ENCODE measurements around the gene TBCD.
A peak's percentile ranks its signal among the peaks of the same experiment; 100 is the strongest.

Gene TBCD

DNA sequence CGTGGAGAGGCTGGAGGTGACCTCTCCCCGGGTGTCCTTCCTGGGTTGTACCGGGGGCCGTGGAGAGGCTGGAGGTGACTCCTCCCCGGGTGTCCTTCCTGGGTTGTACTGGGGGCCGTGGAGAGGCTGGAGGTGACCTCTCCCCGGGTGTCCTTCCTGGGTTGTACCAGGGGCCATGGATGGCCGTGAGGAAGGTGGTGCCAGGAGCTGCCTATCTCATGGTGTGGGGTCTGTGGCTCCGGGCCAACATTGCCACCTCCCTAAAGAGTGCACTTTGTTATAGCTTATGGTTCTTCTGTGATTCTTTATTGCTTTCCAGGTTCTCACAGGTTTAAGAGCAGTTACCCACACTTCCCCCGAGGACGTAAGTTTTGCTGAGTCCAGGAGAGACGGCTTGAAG is 174.2 kb downstream of the TBCD start:
- no peak for DNase-seq (ENCODE audit: low read depth in 2 of 2)

DNA sequence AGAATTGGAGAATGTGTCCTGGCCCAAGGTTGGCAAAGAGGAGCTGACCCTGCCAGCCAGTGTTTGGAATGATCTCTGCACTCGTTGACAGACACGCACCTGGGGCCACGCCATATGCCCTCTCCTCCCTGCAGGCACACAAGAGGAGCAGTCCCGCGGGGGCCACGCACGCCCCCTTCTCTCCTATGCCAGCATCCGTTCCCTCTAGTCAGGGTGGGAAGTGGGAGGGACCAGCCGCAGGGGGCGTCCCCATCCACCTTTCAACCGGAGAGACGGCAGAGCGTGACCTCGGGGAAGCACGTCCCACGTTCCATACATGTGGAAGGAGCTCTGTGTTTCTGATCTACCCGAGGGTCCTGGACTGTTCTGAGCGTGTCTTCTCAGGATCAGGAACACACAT is 174.9 kb downstream of the TBCD start:
- DNase-seq (ENCODE audit: low read depth in 2 of 2) = no peak

DNA sequence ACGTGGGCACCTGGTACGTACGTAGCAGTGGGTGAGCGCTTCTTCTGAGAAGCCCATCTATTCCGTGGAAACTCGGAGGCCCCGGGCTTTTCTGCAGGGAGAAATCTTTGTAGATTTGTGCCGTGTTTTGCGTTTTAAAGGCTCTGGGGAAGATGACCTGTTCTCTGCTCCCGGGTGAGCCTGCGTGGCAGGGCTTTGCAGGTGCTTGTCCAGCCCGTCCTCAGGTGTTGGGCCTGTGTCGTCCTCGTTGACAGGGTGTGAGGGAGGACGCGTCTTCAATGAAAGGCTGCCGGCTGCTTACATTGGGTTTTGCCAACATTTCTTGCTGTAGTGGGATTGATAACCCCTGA is 175.4 kb downstream of the TBCD start:
- no peak for DNase-seq (ENCODE audit: low read depth in 2 of 2)

DNA sequence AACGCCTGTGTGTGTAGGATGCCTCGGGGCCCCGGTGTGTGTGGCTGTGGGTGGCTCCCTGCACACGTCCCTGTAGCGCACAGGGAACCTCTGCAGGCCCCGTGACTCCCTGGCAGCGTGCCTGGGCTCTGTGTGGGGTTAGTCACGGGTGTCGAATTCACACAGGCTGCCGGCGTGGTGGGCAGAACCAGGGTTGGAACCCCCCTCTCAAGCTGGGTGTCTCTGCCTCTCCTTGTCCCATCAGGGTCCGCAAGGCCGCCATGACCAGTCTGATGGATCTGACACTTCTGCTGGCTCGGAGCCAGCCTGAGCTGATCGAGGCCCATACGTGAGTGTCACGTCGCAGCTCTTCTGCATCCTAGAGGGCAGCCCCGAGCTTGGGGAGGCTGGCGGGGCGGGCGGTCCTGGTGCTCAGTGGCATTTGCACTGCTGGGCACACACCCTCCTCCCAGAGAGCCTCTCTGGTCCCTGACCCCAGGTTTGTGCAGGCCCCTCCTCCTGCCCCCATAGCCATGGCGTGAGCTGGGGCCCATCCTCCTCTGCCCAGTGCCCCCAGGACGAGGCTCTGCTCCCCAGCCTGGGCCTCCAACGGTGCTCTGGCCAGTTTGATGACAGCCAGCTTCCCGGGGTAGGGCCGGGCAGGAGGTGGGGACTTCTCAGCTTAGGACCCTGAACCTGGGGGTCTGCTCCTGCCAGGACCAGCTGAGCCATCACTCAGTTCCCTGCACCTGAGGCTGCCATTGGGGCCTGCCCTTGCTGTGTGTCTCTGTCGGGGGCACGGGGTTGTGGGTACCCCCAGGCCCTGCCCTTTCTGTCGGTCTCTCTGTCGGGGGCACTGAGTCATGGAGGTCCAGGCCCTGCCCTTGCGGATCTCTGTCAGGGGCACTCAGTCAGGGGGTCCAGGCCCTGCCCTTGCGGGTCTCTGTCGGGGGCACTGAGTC is 176.1 kb downstream of the TBCD start:
- DNase-seq (ENCODE audit: low read depth in 2 of 2) = no peak

DNA sequence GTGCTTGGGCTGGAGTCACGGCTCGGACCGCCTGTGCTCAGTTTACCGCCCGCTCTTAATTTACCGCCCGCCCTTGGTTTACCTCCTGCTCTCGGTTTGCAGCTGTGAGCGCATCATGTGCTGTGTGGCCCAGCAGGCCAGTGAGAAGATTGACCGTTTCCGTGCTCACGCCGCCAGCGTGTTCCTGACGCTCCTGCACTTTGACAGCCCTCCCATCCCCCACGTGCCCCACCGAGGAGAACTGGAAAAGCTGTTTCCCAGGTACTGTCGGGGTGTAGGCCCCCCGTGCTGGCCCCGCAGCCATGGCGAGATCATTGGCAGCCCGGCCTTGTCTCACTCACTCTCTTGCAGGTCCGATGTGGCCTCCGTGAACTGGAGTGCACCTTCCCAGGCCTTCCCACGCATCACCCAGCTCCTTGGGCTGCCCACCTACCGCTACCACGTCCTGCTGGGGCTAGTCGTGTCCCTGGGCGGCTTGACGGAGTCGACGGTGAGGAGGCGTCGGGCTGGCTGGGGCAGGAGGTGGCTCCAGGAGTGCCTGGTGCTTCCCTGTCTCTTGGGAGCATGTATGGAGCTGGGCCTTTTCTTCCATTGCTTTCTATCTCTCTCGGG is 177.3 kb downstream of the TBCD start:
- no peak for DNase-seq (ENCODE audit: low read depth in 2 of 2)

DNA sequence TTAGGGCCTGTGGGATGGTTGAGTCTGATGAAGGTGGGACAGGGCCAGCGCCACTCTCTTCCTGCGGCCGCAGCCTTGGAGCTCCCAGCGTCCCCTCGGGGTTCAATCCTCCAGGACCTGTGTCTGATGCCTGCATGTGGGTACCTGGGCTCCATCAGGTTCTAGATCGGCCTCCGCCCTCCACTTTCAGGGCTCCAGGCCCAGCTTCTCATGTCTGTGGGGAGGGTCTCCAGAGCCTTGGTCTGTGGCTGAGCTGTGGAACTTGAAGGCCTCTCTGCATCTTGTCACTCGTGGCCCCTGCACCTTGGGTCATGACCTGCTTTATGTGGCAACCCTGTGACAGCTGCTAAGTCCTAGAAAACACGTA is 177.8 kb downstream of the TBCD start:
- DNase-seq (ENCODE audit: low read depth in 2 of 2) = no peak

DNA sequence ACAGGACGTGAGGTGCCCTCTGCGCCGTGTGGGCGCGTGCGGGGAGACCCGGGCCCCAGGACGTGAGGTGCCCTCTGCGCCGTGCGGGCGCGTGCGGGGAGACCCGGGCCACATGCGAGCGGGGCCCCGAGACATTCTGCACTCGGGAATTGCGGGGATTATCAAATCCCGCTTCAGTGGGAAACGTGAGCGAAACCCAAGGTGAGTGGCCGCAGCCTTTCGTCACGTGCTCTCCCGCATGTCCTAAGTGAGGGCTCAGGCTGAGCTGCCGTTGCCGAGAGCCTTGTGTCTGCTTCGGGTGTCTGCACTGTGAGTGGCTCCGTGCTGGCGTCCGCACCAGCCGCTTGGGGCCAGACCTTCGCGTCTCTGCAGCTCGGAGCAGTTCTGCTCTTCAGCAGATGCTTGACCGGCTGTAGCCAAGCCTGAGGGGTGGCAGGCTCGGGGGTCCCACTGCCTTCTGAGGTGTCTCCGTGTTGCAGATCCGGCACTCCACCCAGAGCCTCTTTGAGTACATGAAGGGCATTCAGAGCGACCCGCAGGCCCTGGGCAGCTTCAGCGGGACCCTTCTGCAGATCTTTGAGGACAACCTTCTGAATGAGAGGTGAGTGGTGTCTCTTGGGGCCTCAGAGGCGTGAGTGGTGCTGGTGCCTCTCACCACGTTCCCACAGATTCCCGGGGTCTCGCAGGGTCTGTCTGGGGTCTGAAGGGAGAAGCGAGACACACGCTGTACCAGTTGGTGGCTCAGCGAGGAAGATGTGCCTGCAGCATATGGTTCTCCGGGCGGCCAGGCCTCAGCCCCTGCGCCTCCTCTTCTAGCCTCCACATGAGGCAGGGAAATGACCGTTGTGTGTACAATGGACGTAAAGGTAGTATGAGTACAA is 178.4 kb downstream of the TBCD start:
- no peak for DNase-seq (ENCODE audit: low read depth in 2 of 2)

DNA sequence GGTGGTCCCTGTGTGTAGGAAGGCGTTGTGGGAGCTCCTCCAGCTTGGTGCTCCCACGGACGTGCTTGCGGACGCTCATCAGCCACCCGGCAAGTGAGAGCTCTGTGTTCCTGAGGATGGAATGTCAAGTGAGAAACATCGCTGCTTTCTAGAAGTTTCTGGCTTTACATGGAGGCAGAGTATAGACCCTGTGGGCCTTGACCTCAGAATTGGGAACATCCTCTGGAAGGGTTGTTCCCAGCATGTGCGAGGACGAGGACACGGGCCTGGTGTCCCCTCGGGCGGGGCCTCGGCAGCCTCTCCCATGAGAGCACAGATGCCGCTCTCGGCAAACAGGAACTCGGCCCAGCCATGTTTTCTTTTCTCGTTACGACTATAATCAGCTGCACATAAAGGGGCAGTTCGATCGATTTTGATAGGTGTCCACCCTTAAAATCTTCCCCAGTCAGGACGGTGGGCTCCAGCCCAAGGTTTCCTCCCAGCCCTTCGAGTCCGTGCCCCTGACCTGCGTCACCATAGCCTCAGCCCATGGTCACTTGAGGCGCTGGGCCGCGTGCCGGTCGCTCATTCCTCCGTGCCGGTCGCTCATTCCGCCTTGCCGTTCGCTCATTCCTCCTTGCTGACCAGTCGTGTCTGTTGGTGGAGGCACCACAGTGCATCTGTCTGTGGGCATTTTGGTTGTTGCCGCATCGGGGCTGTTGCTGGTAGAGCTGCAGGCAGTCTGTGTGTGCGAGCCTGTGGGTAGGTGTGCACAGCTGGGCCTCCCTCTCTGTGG is 179.2 kb downstream of the TBCD start:
- DNase-seq (ENCODE audit: low read depth in 2 of 2) = no peak

DNA sequence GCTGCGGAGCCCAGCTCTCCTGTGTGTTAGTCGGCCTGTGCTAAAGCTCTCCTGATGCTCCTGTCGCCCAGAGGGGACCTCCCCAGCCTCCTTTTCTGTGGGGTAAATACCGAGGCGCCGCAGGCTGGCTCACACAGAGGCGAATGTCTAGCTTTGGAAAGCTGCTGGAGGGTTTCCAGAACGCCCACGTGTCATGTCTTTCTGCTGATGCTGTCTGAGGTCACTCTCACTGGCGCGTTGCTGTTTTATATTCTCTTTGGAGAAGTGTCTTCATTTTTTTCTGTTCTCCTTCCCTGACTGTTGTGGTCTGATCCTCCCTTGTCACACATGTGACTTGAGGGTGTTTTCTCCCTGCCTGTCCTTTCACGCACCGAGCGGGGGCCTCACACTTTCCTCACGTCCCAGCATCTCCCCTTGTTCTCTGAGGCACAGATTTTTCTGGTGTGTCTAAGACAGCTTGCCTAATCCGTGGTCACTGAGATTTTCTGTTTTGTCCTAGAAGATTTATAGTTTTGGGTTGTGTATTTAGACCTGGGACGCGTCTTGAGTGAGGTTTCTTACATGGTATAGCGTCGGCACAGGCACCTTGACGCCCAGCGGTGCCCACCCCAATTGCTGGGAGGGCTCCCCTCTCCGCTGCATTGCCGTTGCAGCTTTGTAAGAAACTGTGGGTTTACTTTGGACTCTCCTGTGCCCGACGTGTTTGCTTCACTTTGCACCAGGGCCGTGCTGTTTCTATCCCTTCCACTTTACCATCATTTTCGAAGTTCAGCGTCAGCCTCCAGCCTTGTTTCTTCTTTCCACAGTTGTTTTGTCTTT is 180.0 kb downstream of the TBCD start:
- DNase-seq (ENCODE audit: low read depth in 2 of 2) = peak; percentile 68 to 71

DNA sequence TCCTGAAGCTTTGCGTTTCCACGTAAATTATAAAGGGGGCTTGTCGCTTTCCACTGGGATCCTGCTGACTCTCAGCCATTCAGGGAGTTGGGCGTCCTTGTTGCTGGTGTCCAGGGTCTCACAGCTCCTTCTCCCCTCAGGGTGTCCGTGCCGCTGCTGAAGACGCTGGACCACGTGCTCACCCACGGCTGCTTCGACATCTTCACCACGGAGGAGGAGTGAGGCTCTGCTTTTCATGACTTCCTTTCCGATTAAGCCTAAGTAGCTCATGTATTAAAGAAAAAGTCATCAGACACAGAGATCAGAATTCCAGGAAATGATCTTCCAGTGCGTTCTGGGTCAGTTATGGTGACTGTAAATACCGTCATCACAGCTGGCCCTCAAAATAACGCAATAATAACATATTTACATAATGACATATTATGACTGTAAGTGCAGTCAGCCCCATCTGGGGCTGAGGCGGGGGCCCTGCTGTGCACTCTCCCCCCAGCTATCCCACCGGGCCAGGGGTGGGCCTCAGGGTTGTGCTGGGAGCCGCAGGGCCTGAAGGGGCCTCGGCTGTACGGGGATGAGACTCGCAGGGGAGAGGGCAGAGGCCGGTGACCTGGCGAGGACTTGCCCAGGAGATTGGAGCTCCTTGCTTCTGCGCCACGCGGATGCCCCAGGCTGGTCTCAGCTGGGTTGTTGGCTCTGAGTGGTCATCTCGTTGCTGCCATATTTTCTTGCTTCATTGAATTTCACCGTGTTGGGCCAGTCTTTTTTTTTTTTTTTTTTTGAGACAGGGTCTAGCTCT is 180.8 kb downstream of the TBCD start:
- DNase-seq (ENCODE audit: low read depth in 2 of 2) = peak in 1 of 2 experiments; percentile 30

DNA sequence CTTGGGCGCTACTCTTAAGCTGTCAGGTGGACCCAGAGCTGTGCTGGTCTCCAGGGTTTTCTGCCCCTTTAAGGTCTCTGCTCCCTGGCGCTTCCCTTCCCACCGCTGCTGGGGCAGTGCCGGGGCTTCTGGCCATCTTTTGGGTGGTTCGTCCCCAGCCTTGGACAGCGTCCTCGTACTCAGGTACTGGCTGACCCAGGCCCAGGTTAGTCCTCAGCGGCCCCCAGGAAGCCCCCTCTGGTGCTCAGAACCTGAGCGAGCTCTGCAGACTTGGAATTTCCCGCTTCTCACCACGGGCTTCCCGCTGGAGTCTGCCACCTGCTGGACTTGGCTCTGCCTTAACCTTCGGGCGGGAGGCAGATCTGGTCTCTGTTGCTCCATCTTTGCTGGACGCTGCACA is 182.0 kb downstream of the TBCD start:
- no peak for DNase-seq (ENCODE audit: low read depth in 2 of 2)

DNA sequence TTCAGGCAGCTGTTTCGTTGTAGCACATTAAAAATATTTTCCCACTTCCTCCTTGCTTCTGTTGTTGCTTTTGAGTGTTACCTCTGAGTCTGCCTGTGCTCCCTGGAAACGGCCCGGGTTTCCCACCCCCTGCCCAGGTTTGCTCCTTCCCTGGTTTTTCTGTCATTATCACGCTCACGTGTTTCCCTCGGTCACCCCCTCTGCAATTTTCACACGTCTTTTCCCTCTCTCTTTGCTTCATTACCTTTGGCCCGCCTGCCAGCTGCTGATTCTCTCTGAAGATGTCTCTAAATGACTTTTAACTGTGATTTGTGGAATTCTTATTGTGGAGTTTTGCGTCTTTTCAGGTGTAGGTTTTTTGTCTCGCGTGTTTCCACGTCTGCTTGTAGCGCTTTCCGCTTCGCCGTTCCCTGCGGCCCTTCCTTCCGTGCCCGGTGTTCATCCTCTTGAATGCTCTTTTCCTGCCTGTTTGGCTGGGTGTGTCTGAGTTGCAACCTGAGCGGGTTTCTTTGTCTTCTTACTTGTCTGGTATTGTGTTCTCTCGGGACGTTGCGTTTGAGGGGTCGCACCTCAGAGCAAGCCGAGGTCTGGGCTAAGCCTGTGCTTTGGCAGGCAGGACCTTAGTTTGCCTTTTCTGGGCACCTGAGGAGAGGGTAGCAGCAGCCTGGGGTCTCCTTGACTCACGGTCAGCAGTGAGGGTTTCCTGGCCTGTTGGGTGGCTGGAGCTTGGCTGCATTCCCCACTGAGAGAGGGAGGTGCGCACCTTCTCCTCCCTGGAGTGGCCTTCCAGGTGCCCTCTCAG is 184.3 kb downstream of the TBCD start:
- DNase-seq (ENCODE audit: low read depth in 2 of 2) = no peak

DNA sequence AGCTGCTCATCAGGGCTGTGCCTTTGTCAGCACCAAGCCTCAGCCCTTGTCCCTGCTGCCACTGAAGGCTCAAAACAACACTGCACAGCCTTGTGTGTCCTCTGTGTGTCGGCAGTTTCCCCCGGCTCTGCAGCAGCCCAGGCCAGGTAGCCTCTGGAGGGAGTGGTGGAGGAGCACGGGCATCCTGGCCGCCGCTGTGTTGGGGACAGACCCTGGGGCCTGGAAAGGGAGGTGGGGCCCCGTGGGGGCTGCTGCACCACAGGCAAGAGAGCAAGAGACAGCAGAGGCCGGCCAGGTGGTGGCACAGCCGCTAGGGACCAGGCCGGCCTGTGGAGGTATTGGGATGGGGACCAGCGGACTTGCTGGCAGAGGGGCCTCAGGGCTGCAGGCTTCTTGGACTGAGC is 184.9 kb downstream of the TBCD start:
- no peak for DNase-seq (ENCODE audit: low read depth in 2 of 2)

DNA sequence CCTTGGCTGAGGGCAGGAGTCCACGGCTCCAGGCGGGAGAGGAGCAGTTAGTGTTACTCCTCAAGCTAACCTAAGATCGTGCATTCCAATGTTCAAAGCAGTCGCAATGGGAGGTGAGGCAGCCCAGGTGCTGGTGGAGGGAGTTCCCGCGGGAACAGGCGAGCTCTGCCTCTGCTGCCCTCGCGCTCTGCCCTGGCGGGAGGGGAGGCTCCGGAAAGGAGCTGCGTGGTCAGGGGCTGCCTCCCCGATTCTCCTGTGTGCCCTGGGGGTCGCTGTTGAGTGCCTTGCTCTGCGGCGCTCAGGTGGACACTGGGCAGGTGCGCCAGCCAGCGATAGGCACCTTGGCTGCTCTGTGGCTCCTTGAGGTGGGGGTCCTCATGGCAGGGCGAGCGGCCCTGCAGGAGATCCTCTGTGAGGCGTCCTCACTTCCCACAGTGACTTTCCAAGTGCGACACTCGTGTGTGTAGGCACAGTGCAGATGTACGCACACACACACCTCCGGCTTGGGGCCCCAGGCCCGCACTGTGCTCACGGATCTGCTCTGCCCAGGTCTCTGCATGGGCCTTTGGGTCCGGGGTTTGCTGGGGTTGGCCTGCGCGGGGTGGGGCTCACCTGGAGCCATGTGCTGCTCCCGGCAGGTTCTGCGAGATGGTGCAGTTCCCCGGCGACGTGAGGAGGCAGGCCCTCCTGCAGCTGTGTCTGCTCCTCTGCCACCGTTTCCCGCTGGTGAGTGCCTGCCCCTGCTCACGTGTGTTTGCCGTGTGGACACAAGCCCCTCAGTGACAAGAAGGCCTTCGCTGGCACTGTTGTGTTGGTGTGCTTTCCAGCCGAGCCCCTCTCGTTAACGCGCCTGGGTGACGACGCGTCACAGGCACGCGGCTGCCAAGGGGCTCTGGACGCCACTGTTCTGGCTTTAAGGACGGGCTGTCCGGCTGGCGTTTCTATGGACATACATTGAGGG is 185.8 kb downstream of the TBCD start:
- no peak for DNase-seq (ENCODE audit: low read depth in 2 of 2)

DNA sequence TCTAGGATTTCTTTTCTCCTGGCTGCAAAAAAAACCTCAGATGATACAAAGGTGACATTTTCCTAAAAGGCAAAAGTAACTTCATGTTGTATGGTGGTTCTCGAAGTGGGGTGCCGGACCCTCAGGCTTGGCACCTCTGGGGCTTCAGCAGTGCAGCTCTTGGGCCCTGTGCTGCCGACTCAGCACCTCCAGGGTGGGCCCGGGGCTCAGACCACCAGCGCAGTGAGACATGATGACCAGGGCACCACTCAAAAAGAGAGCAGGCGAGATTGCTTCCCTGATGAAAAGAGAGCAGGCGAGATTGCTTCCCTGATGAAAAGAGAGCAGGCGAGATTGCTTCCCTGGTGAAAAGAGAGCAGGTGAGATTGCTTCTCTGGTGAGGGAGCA is 186.6 kb downstream of the TBCD start:
- DNase-seq (ENCODE audit: low read depth in 2 of 2) = no peak

DNA sequence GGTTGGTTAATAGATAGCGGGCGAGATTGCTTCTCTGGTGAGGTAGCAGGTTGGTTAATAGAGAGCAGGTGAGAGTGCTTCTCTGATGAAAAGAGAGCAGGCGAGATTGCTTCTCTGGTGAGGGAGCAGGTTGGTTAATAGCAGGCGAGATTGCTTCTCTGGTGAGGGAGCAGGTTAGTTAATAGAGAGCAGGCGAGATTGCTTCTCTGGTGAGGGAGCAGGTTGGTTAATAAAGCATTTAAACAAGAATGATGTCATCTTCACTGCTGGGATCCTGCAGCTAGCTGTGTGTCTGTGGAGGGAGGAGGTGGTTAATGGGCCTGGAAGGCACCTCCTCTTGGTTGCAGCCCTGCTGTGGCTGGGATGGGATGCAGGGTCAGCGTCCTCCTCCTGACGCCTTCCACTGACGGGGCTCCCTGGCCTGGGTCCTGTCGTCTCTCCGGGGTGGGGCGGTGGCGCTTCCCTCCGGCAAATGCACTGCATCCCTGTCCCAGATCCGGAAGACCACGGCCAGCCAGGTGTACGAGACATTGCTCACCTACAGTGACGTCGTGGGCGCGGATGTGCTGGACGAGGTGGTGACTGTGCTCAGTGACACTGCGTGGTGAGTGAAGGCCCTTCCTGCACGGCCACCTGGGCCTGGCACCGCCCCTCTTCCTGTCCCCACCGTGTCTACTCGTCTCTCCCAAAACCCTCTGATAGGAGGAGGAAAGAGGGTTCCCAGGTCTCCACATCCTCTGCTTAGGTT is 187.2 kb downstream of the TBCD start:
- DNase-seq (ENCODE audit: low read depth in 2 of 2) = no peak

DNA sequence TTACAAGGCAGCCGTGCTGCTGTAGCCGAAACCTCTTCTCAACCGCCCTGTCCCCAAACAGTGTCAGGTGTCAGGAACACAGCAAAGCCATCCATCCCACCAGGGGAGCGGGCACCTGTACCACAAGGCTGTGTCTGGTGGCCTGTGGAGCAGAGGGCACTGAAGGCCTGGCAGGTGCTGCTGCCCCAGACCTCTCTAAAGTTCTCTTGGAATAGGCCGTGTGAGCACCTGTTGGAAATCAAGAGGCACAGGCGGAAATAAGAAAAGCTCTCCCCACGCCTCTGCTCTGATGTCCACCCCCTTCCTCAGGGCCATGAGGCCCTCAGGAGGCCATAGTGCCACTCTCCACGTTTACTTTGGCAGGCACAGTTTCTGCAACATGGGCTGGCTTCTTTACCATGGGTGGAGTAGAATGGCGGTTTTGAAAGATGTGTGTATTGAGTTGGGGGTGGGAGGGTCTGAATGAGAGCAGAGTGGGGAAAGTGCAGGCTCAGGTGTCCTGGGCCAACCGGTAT is 187.8 kb downstream of the TBCD start:
- DNase-seq (ENCODE audit: low read depth in 2 of 2) = no peak

Data from fibroblast of skin of left quadriceps (primary cell).